Measurements from ENCODE around the gene ZNF319. TPM values are rescaled to one million over a fixed set of nuclear protein-coding genes. Genes with fewer than 3 reads are reported as not detected.

ZNF319 gene
- total and polyA plus RNA-seq, 2 of the 8 experiments (the other 6 are each of a cell fraction or from before 2014, with no cell fraction given): 3.3 to 5.5 TPM

GRCh38 chr16:57945740-57946138, 54.7 kb downstream of the ZNF319 start (continued):
- no peak for TF ChIP-seq SRF (IDR thresholded peaks at IDR 0.05; ENCODE audit: low read depth, low read length)
